Nephron progenitor cell (in vitro differentiated cells): ENCODE measurements around the gene LYZL4.
A peak's percentile ranks its signal among the peaks of the same experiment; 100 is the strongest.

Source experiments
- DNase-seq: peaks from one replicate; pipeline ENCODE4 v3.0.0; 2021
- H3K27ac Mint-ChIP-seq: 2 replicates; pipeline ENCODE4 v1.8.0; 2021; ENCODE audit warnings: mild to moderate bottlenecking, moderate library complexity, mixed read lengths
- H3K27me3 Mint-ChIP-seq: 2 replicates; pipeline ENCODE4 v1.8.0; 2021; ENCODE audit warnings: mild to moderate bottlenecking, low read depth, mixed read lengths; ENCODE audit not compliant: poor library complexity
- H3K36me3 Mint-ChIP-seq: 2 replicates; pipeline ENCODE4 v1.8.0; 2021; ENCODE audit warnings: low read depth, mixed read lengths
- H3K4me1 Mint-ChIP-seq: 2 replicates; pipeline ENCODE4 v1.8.0; 2021; ENCODE audit warnings: mixed read lengths
- H3K4me3 Mint-ChIP-seq: 2 replicates; pipeline ENCODE4 v1.8.0; 2021; ENCODE audit warnings: mild to moderate bottlenecking, moderate library complexity, mixed read lengths
- H3K9me3 Mint-ChIP-seq: 2 replicates; pipeline ENCODE4 v1.8.0; 2021; ENCODE audit warnings: mild to moderate bottlenecking, moderate library complexity, mixed read lengths
- CTCF ChIP-seq: fragments of 200-600 bp; sonication (generic); IDR thresholded peaks from 2 replicates; pipeline ENCODE4 v1.5.0; 2021; ENCODE audit warnings: antibody characterized with exemption

Gene LYZL4

GRCh38 chr3:42450567-42450966 is 40.2 kb upstream of the LYZL4 start:
- no peak overlapping the region for H3K4me3 Mint-ChIP-seq
- H3K9me3 Mint-ChIP-seq, result peaks cover 7% of the 10 kb centered on the region
- no peak overlapping the region for H3K27ac Mint-ChIP-seq
- H3K4me1 Mint-ChIP-seq, result no peaks in the 10 kb centered on the region
- no peaks in the 10 kb centered on the region for H3K27me3 Mint-ChIP-seq
- TF ChIP-seq CTCF, result no peak
- no peaks in the 10 kb centered on the region for H3K36me3 Mint-ChIP-seq
- DNase-seq, result no peak

GRCh38 chr3:42447481-42447880 is 37.1 kb upstream of the LYZL4 start:
- Mint-ChIP-seq H3K36me3 (no peaks in the 10 kb centered on the region), H3K27ac (no peak overlapping the region), H3K27me3 (peaks cover 16% of the 10 kb centered on the region), H3K9me3 (no peaks in the 10 kb centered on the region), H3K4me1 (no peaks in the 10 kb centered on the region), H3K4me3 (no peak overlapping the region)
- no peak for TF ChIP-seq CTCF
- no peak for DNase-seq

GRCh38 chr3:42446111-42447050 is 36.0 kb upstream of the LYZL4 start:
- H3K4me3 Mint-ChIP-seq, result no peak overlapping the region
- no peaks in the 10 kb centered on the region for H3K9me3 Mint-ChIP-seq
- H3K27me3 Mint-ChIP-seq, result peaks cover 20% of the 10 kb centered on the region
- DNase-seq, result no peak
- TF ChIP-seq CTCF, result no peak
- no peak overlapping the region for H3K27ac Mint-ChIP-seq
- H3K36me3 Mint-ChIP-seq, result no peaks in the 10 kb centered on the region
- H3K4me1 Mint-ChIP-seq, result no peaks in the 10 kb centered on the region

GRCh38 chr3:42443819-42444436 is 33.5 kb upstream of the LYZL4 start:
- DNase-seq, result peak; percentile 92
- no peaks in the 10 kb centered on the region for H3K36me3 Mint-ChIP-seq
- H3K27me3 Mint-ChIP-seq, result peaks cover 26% of the 10 kb centered on the region
- H3K4me1 Mint-ChIP-seq, result no peaks in the 10 kb centered on the region
- no peaks in the 10 kb centered on the region for H3K9me3 Mint-ChIP-seq
- H3K27ac Mint-ChIP-seq, result no peak overlapping the region
- TF ChIP-seq CTCF, result peak; percentile 99
- H3K4me3 Mint-ChIP-seq, result no peak overlapping the region

GRCh38 chr3:42443292-42443691 is 32.9 kb upstream of the LYZL4 start:
- Mint-ChIP-seq H3K27ac (no peak overlapping the region), H3K27me3 (peaks cover 26% of the 10 kb centered on the region), H3K4me1 (no peaks in the 10 kb centered on the region), H3K36me3 (no peaks in the 10 kb centered on the region), H3K9me3 (no peaks in the 10 kb centered on the region), H3K4me3 (no peak overlapping the region)
- DNase-seq, result no peak
- no peak for TF ChIP-seq CTCF
